Keratinocyte (primary cell): Measurements from ENCODE around the gene CCR5. TPM values are rescaled to one million over a fixed set of nuclear protein-coding genes. Genes with fewer than 3 reads are reported as not detected.
"Not testable (repeated sequence)": the region's sequence is repeated elsewhere in the genome, so short reads cannot be mapped to it uniquely, and the experiment has no call there.

Experiments used
- DNase-seq: peaks from one replicate; pipeline ENCODE4 v3.0.0-alpha.2; 2011; ENCODE audit warnings: low read depth, missing footprints, low spot score
- FAIRE-seq: peaks from 2 replicates; lab custom pipeline; 2011; peaks lifted over from hg19 to GRCh38; lab: Jason Lieb, UNC
- H2AFZ ChIP-seq: 2 replicates; pipeline ENCODE4 v1.6.0; 2012; ENCODE audit warnings: low read length, control low read depth, inconsistent platforms; ENCODE audit not compliant: control insufficient read depth
- H3K27ac ChIP-seq: 2 replicates; pipeline ENCODE4 v1.5.1; 2011; ENCODE audit warnings: low read length; ENCODE audit not compliant: control insufficient read depth, insufficient read depth
- H3K27me3 ChIP-seq: 3 replicates; pipeline ENCODE4 v1.6.0; 2011; ENCODE audit warnings: low read length; ENCODE audit not compliant: control insufficient read depth, insufficient read depth; ENCODE audit errors: extremely low read depth
- H3K36me3 ChIP-seq, 2 experiments: 2 replicates in 1 of 2; 3 replicates in 1 of 2; pipeline ENCODE4 v1.5.1; 2011; ENCODE audit warnings: low read length in 2 of 2, mild to moderate bottlenecking in 1 of 2; ENCODE audit not compliant: control insufficient read depth in 2 of 2, insufficient read depth in 2 of 2; ENCODE audit errors: extremely low read depth in 1 of 2
- H3K4me1 ChIP-seq: 3 replicates; pipeline ENCODE4 v1.5.1; 2011; ENCODE audit warnings: low read length; ENCODE audit not compliant: control insufficient read depth, insufficient read depth; ENCODE audit errors: extremely low read depth
- H3K4me2 ChIP-seq: 3 replicates; pipeline ENCODE4 v1.6.0; 2011; ENCODE audit warnings: low read depth, low read length; ENCODE audit not compliant: control insufficient read depth, insufficient read depth; ENCODE audit errors: extremely low read depth
- H3K4me3 ChIP-seq, 3 experiments: fragments of 200-600 bp in 1 of 3; sonication (generic) in 1 of 3; 2 replicates in 2 of 3; 3 replicates in 1 of 3; pipeline ENCODE4 v1.5.1; 2011 to 2016; ENCODE audit warnings: low read length in 3 of 3, mild to moderate bottlenecking in 3 of 3, control low read depth in 2 of 3, inconsistent platforms in 1 of 3, low read depth in 1 of 3, mixed read lengths in 1 of 3, mixed run types in 1 of 3, moderate library complexity in 1 of 3; ENCODE audit not compliant: control insufficient read depth in 2 of 3, insufficient read depth in 2 of 3; ENCODE audit errors: extremely low read depth in 1 of 3
- H3K79me2 ChIP-seq: 2 replicates; pipeline ENCODE4 v1.6.0; 2012; ENCODE audit warnings: low read length; ENCODE audit not compliant: control insufficient read depth, insufficient read depth
- H3K9ac ChIP-seq: 3 replicates; pipeline ENCODE4 v1.6.0; 2011; ENCODE audit warnings: low read length; ENCODE audit not compliant: control insufficient read depth, insufficient read depth; ENCODE audit errors: extremely low read depth
- H3K9me1 ChIP-seq: 3 replicates; pipeline ENCODE4 v1.6.0; 2011; ENCODE audit warnings: low read length; ENCODE audit not compliant: control insufficient read depth, insufficient read depth; ENCODE audit errors: extremely low read depth
- H3K9me3 ChIP-seq: 2 replicates; pipeline ENCODE4 v1.5.1; 2012; ENCODE audit warnings: low read depth, low read length; ENCODE audit not compliant: control insufficient read depth
- H4K20me1 ChIP-seq: 3 replicates; pipeline ENCODE4 v1.6.0; 2011; ENCODE audit warnings: low read length; ENCODE audit not compliant: control insufficient read depth, insufficient read depth; ENCODE audit errors: extremely low read depth
- EZH2 ChIP-seq: IDR thresholded peaks from one replicate; pipeline ENCODE4 v1.6.1; 2012; ENCODE audit warnings: inconsistent platforms, mild to moderate bottlenecking, low read length, moderate library complexity
- dilution Hi-C: fragments of 300-500 bp; cut with MboI; formaldehyde crosslinking; loops from one replicate; pipeline ENCODE4 v1.7.0; 2020; ENCODE audit warnings: low sequenced_read_pairs; ENCODE audit not compliant: extremely low pct_ligation_motif_present
- polyA plus RNA-seq, 5 experiments: library from polyadenylated mRNA; depleted of rRNA in 3 of 5; stranded (reverse) in 3 of 5; stranded (forward) in 1 of 5; unstranded in 1 of 5; fragments of >200 nt; gene quantifications; 1 replicate in 1 of 5; 2 replicates in 3 of 5; 3 replicates in 1 of 5; pipeline versions ENCODE4 v1.2.1 to v1.2.3, GENCODE V29; 2011 to 2012; ENCODE audit warnings: missing spikeins in 2 of 5, low read depth in 1 of 5, low replicate concordance in 1 of 5
- TF ChIP-seq, protein P1 (sequence below), 3 experiments: IDR thresholded peaks in 1 of 3; conservative IDR thresholded peaks in 1 of 3; optimal IDR thresholded peaks in 1 of 3; 2 replicates in 2 of 3; 3 replicates in 1 of 3; pipeline versions ENCODE3 to v1.5.1; 2011; ENCODE audit warnings: low read length in 3 of 3, mild to moderate bottlenecking in 3 of 3, moderate library complexity in 2 of 3, control low read depth in 1 of 3, inconsistent platforms in 1 of 3; ENCODE audit not compliant: insufficient read depth in 2 of 3; ENCODE audit errors: extremely low read depth in 1 of 3

CCR5 gene
- polyA plus RNA-seq, 1 donor (not counting 4 experiments of a cell fraction or from before 2014, with no cell fraction given), result 0.14 TPM

DNA sequence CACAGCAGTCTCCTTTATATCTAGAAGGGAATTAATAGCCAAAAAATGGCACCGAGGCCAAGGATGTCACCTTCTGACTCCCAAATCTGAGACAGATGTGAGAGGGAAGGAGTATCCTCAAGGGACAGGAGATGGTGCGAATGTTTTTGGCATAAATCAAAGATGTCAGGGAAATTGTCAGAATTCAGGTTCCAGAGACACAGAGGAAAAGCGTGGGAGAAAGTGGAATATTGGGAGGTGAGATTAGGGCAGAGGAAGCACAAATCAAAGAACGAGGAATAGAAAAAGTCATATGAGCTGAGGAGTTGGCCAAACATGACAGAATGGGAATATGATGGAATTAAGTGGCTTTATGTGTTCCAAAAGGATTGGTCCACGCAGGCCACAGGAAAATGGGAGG, 30.1 kb downstream of the CCR5 start:
- Histone ChIP-seq H4K20me1 (no peaks in the 10 kb centered on the region), H3K79me2 (no peaks in the 10 kb centered on the region), H3K27ac (no peak overlapping the region), H3K36me3 (no peaks in the 10 kb centered on the region), H3K4me2 (no peak overlapping the region), H3K9me3 (no peaks in the 10 kb centered on the region), H3K4me1 (no peaks in the 10 kb centered on the region), H3K9me1 (no peaks in the 10 kb centered on the region), H2AFZ (no peak overlapping the region), H3K4me3 (no peak overlapping the region), H3K9ac (no peak overlapping the region), H3K27me3 (no peaks in the 10 kb centered on the region)
- TF ChIP-seq EZH2, result no peak
- TF ChIP-seq, protein P1, sequence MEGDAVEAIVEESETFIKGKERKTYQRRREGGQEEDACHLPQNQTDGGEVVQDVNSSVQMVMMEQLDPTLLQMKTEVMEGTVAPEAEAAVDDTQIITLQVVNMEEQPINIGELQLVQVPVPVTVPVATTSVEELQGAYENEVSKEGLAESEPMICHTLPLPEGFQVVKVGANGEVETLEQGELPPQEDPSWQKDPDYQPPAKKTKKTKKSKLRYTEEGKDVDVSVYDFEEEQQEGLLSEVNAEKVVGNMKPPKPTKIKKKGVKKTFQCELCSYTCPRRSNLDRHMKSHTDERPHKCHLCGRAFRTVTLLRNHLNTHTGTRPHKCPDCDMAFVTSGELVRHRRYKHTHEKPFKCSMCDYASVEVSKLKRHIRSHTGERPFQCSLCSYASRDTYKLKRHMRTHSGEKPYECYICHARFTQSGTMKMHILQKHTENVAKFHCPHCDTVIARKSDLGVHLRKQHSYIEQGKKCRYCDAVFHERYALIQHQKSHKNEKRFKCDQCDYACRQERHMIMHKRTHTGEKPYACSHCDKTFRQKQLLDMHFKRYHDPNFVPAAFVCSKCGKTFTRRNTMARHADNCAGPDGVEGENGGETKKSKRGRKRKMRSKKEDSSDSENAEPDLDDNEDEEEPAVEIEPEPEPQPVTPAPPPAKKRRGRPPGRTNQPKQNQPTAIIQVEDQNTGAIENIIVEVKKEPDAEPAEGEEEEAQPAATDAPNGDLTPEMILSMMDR (optimal IDR thresholded peaks at IDR 0.05 in 1 of 3, IDR thresholded peaks at IDR 0.05 in 1 of 3, conservative IDR thresholded peaks at IDR 0.05 in 1 of 3; ENCODE audit: extremely low read depth in 1 of 3, insufficient read depth in 2 of 3, low read length in 3 of 3), result no peak
- DNase-seq (no peak), FAIRE-seq (no peak)
- dilution Hi-C loops, result no loop called here

DNA sequence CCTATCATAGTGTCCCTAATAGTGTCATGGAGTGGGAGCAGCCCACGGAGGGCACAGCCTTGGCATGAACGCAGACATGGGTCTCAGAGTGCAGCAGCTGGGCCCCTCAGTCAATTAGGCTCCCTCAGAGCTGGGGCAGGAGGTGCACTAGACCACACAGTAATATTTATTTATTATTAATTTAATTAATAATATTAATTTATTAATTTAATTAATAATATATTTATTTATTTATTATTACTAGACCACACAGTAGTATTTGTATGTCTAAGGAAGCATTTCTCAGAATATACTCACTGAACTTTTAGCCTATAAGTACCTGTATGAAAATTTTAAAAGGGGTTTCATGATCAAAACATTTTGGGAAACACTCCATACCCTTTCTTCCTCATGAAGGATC, 30.8 kb downstream of the CCR5 start:
- Histone ChIP-seq H3K79me2 (no peaks in the 10 kb centered on the region), H3K4me1 (no peaks in the 10 kb centered on the region), H3K4me2 (no peak overlapping the region), H3K27ac (no peak overlapping the region), H4K20me1 (no peaks in the 10 kb centered on the region), H3K4me3 (no peak overlapping the region), H3K9ac (no peak overlapping the region), H3K36me3 (no peaks in the 10 kb centered on the region), H3K9me3 (no peaks in the 10 kb centered on the region), H2AFZ (no peak overlapping the region), H3K27me3 (no peaks in the 10 kb centered on the region), H3K9me1 (no peaks in the 10 kb centered on the region)
- DNase-seq (no peak), FAIRE-seq (no peak)
- dilution Hi-C loops, result no loop called here
- TF ChIP-seq, protein P1 (optimal IDR thresholded peaks at IDR 0.05 in 1 of 3, IDR thresholded peaks at IDR 0.05 in 1 of 3, conservative IDR thresholded peaks at IDR 0.05 in 1 of 3; ENCODE audit: extremely low read depth in 1 of 3, insufficient read depth in 2 of 3, low read length in 3 of 3), result no peak
- no peak for TF ChIP-seq EZH2

DNA sequence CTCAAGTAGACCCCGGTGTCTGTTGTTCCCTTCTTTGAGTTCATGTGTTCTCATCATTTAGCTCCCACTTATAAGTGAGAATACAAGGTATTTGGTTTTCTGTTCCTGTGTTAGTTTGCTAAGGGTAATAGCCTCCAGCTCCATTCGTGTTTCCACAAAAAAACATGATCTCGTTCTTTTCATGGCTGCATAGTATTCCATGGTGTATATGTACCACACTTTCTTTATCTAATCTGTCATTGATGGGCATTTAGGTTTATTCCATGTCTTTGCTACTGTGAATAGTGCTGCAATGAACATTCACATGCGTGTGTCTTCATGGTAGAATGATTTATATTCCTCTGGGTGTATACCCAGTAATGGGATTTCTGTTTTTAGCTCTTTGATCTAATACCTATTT, 32.2 kb downstream of the CCR5 start:
- H3K9me1 ChIP-seq, DNase-seq, FAIRE-seq, H4K20me1 ChIP-seq, H3K27ac ChIP-seq, H3K9ac ChIP-seq, H3K36me3 ChIP-seq, H2AFZ ChIP-seq, H3K27me3 ChIP-seq, dilution Hi-C loops, H3K4me1 ChIP-seq, H3K4me3 ChIP-seq, H3K79me2 ChIP-seq, H3K9me3 ChIP-seq, H3K4me2 ChIP-seq: not testable (repeated sequence)
